ENCODE data around the gene MRPL20. TPM values are rescaled to one million over a fixed set of nuclear protein-coding genes. Genes with fewer than 3 reads are reported as not detected.
"Not testable (repeated sequence)": the region's sequence is repeated elsewhere in the genome, so short reads cannot be mapped to it uniquely, and the experiment has no call there.

MRPL20 gene
- polyA plus RNA-seq, 3 donors, result 107 to 136 (median 117) TPM

- no peak for DNase-seq (ENCODE audit: low read depth in 3 of 3, low spot score in 2 of 3)
Observed at GRCh38 chr1:1427106-1427819, 20.2 kb upstream of the MRPL20 start.

DNA sequence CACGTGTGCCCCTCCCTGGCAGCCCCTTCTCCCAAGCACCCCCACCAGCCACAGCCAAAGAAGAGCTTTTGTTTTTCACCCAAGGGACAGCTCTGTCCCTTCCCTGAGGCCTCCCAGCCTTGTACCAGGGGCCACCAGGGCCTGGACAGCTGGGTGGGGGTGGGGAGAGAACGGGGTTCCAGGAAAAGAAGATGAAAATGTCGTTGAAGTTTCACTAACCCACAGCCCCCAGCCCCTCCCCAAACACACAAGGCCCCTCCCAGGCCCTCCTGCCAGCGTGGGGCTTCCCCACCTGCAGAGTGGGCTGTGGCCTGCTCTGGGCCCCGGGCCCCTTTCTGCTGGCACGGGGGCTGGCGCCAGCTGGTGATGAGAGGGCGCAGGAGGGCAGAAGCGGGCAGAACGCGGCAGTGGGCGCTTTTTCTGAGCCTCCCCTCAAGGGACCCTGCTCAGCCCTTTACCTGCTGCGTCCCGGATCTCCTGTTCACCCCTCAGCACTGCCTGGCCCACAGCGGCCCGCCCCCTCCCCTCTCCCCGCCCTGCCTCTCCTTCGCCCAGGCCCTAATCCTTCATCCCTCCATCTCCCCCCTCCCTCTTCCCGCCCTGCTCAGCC lies 19.5 kb upstream of the MRPL20 start:
- no peak for DNase-seq (ENCODE audit: low read depth in 3 of 3, low spot score in 2 of 3)

DNA sequence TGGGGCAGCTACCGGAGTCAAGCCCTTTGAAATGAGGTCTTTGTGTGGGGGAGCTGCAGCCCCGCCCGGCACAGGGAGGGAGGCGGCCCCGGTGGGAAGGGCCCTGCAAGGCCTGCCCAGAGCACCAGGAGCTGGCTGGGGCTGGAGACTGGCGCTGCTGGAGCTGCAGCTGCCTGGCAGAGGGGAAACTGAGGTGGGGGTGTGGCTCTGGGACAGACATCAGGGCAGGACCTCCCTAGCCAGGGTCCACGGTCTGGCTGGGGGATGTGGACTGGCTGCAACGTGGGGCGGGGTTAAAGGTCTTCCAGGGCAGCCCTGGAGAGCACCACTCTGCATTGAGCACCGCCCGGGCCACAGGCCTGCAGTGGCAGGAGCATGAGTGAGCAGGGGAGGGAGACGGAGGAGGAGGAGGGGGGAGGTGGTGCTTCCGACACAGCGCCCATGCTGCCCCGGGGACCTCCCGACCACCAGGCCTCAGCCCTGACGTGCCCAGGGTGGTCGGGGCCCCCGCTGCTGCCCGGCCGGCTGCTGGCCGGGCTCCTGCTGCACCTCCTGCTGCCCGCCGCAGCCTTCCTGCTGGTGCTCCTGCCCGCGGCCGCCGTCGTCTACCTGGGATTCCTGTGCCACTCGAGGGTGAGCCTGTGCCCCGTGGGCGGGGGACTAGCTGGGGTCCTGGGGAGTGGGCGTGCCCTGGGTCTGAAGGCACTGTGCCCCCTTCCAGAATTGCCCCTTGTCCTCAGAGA lies 18.8 kb upstream of the MRPL20 start:
- no peak for DNase-seq (ENCODE audit: low read depth in 3 of 3, low spot score in 2 of 3)

DNA sequence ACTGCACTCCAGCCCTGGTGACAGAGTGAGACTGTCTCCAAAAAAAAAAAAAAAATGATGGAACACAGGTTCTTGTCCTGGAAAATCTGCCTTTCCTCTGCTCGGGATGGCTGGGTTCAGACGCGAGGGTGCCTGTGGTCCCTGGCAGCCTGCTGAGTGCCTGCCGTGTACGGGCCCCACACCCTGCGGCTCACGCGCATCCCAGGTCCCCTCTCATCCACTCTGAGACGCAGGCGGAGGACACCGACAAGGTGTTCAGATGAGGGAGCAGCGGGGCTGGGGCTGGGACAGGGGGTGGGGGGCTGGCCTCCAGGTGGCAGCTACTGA lies 18.3 kb upstream of the MRPL20 start:
- DNase-seq (ENCODE audit: low read depth in 3 of 3, low spot score in 2 of 3), result no peak

DNA sequence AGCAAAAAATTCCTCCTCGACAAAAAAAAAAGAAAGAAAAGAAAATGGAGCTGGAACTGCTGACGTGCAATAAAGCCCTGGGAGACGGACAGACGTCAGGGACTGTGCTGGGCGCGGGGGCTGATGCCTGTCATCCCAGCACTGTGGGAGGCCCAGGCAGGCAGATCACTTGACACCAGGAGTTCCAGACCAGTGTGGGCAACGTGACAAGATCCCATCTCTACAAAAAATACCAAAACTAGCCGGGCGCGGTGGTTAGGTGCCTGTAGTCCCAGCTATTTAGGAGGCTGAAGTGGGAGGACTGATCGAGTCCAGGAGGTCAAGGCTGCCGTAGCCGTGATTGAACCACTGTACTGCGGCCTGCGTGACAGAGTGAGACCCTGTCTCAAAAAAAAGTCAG lies 17.6 kb upstream of the MRPL20 start:
- no peak for DNase-seq (ENCODE audit: low read depth in 3 of 3, low spot score in 2 of 3)

DNA sequence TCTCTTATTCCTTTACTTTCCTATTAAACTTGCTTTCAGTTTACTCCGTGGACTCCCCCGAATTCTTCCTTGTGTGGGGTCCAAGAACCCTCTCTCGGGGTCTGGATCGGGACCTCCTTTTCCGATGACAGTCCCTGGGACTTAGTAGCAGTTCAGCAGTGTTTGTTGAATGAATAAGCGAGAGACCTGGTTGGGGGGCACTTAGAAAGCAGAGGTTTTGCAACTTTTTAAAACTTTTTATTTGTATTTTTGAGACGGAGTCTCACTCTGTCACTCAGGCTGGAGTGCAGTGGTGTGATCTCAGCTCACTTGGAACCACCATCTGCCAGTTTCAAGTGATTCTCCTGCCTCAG lies 16.1 kb upstream of the MRPL20 start:
- DNase-seq (ENCODE audit: low read depth in 3 of 3, low spot score in 2 of 3), result no peak

DNA sequence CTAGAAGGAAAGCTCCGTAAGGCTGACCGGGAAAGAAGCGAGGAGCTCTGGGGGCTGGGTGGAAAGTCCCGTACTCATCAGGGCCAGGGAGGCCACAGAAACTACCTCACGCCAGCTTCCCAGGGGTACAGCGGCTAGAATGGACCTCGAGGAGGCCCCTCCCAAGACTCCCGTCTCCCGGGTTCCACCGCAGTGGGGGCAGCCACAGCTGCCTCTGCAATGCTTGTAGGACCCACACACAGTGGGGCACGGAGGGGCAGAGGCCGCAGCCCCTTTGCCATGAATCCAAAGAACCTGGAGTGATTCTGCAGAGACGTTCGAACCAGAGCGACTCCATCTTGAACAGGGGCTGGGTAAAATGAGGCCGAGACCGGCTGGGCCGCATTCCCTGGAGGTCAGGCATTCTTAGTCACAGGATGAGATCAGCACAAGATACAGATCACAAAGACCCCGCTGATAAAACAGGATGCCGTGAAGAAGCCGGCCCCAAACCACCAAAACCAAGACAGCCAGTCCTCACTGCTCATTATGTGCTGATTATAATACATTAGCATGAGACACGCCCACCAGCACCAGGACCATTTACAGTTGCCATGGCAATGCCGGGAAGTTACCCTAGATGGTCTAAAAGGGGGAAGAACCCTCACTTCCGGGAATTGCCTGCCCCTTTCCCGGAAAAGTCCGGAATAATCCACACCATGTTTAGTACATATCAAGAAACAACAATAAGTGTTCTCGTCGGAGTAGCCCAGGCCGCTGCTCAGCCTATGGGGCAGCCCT lies 15.6 kb upstream of the MRPL20 start:
- DNase-seq (ENCODE audit: low read depth in 3 of 3, low spot score in 2 of 3), result no peak

GRCh38 chr1:1421907-1422464 lies 14.9 kb upstream of the MRPL20 start:
- no peak for DNase-seq (ENCODE audit: low read depth in 3 of 3, low spot score in 2 of 3)

DNA sequence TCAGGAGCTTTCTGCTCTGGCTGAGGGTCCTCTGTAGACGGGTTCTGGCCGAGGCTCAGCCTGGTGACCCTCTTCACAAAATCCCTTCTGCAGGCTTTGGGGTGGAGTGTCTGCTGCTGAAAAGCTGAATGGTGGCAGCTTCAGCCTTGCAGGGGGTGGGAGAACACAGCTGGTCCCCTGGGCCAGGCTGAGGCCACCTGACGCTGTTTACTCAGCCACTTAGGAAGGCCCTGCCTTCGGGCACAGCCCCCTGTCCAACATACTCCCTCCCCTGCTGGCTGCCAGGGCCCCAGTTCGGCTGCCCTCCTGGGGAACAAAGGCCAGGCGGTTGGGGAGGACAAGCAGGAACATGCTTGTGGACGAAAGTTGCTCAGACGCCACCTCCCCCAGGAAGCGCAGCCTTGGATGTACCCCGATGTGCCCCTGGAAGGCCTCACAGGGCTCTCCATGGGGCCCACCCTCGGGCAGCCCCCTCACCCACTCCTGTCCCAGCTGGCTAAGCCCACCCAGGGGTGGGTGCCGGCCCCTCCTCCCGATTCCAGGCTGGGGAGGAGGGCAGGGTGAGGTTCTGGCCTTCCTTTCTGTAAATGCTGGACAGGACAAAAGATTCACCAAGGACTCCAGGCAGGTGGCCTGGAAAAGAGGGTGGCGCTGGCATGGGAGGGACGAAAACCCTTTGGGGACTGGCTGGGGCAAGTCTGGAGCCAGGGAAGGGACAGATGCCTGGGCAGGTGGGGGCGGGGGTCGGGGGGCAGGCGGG lies 14.2 kb upstream of the MRPL20 start, which contains the start of gene ANKRD65:
ANKRD65 (minus strand) TSS at position 130 of the 760 bp plus-strand sequence. CDS start 271 bp downstream, outside the sequence.
- no peak for DNase-seq (ENCODE audit: low read depth in 3 of 3, low spot score in 2 of 3)

DNA sequence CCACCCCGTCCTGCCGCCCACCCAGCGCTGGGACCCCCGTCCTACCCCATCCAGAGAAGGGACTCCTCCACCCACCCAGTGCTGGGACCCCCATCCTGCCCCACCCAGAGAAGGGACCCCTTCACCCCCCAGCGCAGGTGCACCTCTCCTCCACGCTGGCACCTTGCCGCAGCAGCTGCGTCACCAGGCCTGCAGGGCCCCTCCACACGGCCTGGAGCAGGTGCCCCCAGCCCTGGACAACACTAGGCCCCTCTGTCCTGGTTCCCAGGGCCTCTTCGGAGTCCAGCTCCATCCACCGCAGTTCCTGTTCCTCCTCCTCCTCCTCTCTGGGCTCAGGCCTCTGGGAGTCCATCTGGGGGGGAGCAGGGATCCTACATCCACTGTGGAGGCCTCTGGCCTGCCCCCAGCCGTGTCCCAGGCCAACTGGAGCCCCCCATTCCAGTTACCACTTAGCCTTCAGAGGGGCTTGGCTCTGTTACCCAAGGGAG lies 13.6 kb upstream of the MRPL20 start:
- DNase-seq (ENCODE audit: low read depth in 3 of 3, low spot score in 2 of 3), result no peak

GRCh38 chr1:1419813-1420653 lies 12.9 kb upstream of the MRPL20 start:
- no peak for DNase-seq (ENCODE audit: low read depth in 3 of 3, low spot score in 2 of 3)

DNA sequence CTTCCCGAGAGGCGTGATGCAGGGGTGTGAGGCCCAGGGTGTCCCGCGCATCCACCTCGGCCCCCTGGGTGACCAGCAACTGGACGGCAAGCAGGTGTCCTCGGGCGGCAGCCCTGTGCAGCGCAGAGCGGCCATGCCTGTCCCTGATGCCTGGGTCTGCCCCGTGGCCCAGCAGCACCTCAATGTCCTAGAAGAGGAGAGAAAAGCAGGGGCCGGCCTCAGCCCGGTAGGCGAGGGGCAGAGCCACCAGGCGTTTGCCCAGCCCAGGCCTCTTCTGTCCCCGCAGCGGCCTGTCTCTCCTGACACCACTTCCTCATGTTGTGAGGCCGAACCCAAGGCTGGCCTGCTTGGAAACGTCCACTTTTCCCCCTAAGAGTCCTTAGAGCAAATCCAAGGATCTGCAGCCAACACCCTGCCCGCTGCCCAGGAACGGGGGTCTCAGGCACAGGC lies 12.3 kb upstream of the MRPL20 start:
- DNase-seq (ENCODE audit: low read depth in 3 of 3, low spot score in 2 of 3), result no peak

DNA sequence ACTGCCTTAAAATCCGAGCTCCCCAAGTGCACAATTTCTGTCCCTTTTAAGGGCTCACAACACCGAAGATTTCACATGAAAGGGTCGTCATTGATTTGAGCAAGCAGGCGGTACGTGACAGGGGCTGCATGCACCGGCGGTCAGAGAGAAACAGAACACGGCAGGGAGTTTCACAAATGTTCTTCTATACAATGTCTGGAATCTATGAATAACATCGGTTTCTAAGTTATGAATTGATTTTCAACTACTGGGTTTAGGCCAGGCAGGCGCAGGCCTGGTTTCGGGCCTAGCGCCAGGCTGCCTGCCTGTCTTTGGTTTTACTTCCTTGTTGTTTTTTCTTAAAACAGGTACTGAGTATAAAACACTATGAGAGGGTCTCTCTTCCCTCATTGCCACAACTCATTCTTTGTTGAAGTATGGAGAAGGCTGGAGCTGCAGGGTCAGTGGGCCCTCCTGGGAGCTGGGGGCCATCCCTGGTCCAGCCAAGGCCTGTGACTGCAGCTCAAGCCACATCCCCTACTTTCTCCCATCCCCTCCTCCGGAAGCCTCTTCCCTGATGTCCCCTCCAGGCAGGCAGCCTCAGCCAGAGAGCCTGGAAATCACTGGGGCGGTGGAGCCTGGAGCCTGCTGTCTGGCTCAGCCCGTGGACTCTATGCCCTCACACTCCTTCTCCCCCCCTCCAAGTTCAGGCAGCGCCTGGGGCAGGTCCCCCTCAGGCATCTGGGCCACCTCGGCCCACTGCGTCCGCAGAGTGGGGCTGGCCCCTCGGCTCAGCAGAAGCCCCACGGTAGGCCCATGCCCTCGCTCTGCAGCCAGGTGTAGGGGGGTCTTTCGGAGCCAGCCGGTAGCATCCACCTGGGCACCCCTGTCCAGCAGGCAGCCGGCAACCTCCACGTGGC lies 11.6 kb upstream of the MRPL20 start:
- DNase-seq (ENCODE audit: low read depth in 3 of 3, low spot score in 2 of 3), result no peak

DNA sequence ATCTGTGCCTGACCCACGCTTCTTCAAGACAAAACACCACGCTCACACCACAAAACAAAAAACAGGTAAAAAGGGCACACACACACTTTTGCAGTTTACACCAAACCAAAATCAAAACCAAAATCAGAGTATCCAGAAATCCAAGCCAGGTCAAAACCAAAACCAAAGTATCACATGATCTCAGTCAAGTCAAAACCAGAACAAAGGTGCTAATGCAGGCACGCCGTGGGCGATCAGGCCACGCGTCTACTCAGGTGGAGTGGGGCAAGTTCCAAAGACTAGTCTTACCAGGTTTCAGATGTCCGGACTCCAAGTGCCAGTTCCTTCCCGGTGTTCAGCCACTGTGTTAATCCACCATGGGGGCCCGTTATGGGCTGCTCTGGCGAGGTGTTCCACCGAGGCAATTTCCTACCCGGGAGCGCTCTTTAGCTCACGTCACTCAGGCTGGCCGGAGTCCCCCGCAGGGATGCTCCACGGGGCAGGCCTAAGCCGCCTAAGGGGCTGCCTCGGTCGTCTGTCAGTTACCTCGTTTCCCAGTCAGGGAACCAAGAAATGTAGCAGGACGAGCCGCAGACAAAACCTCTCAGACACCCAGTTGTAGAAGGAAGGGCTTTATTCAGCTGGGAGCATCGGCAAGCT lies 10.9 kb upstream of the MRPL20 start:
- not testable (repeated sequence) for DNase-seq (ENCODE audit: low read depth in 3 of 3, low spot score in 2 of 3)

GRCh38 chr1:1417396-1417795 lies 10.3 kb upstream of the MRPL20 start:
- not testable (repeated sequence) for DNase-seq (ENCODE audit: low read depth in 3 of 3, low spot score in 2 of 3)

GRCh38 chr1:1415751-1416150 lies 8.7 kb upstream of the MRPL20 start:
- no peak for DNase-seq (ENCODE audit: low read depth in 3 of 3, low spot score in 2 of 3)

DNA sequence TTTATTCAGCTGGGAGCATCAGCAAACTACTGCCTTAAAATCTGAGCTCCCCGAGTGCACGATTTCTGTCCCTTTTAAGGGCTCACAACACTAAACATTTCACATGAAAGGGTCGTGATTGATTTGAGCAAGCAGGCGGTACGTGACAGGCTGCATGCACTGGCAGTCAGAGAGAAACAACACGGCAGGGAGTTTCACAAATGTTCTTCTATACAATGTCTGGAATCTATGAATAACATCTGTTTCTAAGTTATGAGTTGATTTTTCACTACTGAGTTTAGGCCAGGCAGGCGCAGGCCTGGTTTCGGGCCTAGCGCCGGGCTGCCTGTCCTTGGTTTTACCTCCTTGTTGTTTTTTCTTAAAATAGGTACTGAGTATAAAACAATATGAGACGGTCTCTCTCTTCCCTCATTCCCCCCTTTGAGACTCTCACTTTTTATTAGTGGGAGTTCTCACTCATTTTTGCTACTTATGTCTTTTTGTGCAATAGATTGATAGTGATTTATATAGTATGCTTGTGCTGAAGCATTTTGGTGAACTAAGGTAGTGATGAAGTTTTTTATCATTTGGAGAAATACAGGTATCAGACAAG lies 5.3 kb upstream of the MRPL20 start:
- DNase-seq (ENCODE audit: low read depth in 3 of 3, low spot score in 2 of 3), result not testable (repeated sequence)
